Measurements from ENCODE around the gene CYP3A5.
"Not testable (repeated sequence)": the region's sequence is repeated elsewhere in the genome, so short reads cannot be mapped to it uniquely, and the experiment has no call there.

The CYP3A5 gene

DNA sequence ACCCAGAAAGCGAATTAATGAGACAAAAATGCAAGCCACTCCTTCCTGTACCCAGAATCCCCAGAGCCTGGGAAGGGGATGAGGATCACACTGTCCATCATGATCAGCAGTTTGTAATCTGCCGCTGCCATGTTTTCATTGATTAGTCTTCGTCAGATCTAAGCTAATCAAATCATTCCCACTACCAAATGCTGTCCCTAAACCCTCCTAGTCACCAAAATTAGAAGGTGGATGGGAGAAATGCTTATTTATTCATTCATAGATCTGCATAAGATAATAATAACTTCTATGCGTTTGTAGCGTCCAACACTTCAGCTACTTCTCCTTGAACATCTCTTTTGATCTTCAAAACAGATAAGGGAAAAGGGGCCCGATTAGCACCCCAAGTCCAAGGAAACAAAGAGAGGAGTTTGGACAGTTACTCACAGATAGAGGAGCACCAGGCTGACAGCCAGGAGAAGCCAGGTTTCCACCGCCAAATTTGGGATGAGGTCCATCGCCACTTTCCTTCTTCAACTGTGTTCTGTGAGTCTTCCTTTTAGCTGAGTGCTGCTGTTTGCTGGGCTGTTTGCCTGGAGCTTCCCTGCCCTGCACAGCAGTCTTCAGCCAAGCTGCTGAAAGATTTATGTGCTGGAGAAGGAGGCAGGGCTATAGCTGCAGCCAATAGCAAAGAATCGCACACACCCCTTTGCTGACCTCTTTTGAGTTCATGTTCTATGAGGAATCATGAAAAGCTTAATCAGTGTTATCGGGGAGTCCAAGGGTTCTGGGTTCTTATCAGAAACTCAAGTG lies at the start of gene CYP3A5:
TSS of gene CYP3A5 (minus strand) at position 597 of the 792 bp plus-strand sequence. CDS start at position 497, 100 bp downstream.
- no peak for DNase-seq (ENCODE audit: low read depth)

DNA sequence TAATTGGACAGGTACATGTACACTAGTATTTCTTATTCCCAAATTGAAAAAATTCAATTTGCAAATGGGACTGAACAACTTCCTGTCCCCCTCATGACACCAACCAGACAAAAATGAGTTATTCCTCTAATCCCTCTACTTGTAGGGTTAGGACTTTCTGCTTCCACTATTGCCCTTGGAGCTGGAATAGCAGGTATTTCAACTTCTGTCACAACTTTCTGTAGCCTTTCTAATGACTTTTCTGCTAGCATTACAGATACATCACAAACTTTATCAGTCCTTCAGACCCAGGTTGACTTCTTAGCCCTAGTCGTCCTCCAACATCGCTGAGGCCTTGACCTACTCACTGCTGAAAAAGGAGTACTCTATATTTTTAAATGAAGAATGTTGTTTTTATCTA lies 48.8 kb upstream of the CYP3A5 start:
- no peak for DNase-seq (ENCODE audit: low read depth)

- DNase-seq (ENCODE audit: low read depth): not testable (repeated sequence)
These were observed 43.4 kb upstream of the CYP3A5 start for GRCh38 chr7:99723201-99723600.

GRCh38 chr7:99720800-99721595 lies 41.2 kb upstream of the CYP3A5 start:
- DNase-seq (ENCODE audit: low read depth): no peak

DNA sequence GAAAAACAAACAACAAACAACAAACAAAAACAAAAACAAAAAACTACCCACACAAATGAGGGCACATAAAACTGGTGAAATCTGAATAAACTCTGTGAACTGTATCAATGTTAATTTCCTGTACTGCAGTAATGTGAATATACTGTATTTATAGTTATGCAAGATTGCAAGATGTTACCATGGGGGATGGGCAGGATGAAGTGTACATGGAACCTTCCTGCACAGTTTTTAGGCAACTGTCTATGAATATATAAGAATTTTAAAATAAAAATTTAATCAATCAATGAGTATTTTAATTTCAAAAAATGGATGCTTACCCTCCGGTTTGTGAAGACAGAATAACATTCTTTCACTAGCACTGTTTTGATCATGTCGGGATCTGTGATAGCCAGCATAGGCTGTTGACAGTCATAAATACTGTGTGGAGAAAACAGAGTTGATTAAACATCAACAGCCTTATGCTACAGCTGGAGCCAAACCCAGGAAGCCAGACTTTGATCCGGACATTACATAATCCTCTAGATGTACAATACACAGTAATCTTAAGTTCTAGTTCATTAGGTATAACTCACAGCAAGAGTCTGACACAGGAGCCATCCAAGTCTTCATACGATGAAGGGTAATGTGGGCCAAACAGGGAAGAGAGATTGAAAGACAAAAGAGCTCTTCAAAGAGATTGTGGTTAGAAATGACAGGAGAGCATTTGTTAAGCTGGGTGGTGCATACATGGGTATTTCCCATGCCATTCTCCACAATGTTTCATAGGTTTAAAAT lies 40.4 kb upstream of the CYP3A5 start:
- no peak for DNase-seq (ENCODE audit: low read depth)

DNA sequence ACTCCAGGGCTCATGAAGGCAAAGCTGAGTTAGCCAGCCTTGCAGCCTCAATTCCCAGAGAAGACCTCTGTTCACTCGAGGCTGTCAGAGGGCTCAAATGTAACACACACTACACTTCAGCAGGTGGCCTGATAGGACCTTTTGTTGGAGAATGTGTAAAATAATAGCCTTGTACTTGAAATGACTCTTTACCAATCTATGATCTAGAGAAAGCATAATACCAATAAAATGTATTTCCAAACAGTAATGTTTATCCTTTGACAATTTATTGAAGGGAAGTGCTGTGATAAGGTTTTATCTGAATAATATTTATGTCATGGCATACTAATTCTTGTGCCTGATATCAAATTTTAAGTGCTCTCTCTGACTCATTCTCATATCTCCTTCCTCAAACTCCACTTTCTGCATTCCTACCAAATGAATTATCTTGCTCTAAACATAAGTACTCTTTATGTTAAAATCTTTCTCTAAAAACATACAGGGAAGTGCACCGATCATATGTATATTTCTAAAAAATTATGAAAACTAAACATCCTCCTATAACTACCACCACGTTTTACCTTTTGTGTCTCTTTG lies 34.3 kb upstream of the CYP3A5 start:
- DNase-seq (ENCODE audit: low read depth): no peak

DNA sequence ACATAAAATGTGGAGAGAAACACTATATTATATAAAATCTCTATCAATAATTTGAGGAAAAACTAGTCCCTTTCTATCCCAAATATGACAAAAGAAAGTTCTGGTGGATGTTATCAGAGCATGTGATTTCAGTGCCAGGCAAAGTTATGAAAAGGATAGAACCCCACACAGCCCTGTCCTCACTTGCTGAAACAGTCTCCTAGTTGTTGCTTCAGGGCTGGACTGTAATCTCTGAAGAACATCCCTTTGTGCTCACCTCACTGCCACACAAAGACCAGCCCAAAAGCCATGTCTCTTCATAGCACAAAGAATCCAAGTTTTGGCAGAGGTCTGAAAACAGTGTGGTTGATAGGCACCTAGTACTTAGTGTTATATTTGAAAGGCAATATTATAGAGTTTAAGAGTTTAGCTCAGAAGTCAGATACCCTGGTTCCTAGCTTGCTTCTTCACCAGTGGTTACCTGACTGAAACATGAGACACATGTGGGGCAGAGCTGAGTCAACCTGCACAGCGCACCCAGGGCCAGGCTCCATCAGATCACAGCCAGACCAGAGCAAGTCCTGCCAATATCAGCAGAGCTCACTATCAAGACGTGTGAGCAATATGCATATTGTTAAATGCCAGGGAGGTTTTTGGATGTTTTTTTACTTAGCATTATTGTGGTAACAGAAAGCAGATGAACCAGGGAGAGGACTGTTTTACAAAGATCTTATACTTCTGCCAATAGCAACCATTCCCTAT lies 30.2 kb upstream of the CYP3A5 start:
- DNase-seq (ENCODE audit: low read depth): no peak

DNA sequence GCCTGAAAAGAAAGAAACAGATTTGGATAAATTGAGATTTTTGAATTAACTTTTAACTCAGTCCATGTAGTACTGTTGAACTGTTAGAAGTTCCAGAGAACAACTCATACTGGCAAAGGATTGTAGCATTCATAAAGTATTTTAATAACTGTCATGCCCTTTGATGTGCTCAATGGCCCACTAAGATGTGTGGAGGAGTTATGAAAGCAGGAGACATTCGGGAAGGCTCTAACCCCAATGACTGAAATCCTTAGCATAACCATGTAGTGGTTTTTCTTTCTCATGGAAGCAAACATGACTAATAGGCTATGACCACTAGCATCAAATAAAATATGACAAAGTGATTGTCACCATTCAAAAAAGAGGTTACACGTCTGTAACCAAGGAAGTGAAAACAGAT lies 29.5 kb upstream of the CYP3A5 start:
- no peak for DNase-seq (ENCODE audit: low read depth)

DNA sequence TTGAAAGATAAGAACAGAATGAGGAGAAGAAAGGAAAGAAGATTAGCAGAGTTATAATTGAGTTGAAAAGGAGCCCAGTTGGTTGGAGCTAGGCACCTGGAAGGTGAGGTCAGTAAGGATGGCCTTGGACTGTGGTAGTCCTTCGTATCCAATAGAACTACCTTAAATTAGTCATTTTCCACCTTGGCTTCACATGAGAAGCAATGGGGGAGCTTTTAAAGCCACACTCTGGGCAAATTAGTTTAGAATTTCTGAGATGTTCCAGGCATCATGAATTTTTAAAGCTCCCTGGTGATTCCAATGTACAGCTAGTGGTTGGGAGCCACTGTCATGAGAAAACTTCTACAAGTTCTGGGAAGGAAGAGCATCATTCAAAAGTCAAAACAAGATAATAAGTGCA lies 27.3 kb upstream of the CYP3A5 start:
- DNase-seq (ENCODE audit: low read depth): no peak

DNA sequence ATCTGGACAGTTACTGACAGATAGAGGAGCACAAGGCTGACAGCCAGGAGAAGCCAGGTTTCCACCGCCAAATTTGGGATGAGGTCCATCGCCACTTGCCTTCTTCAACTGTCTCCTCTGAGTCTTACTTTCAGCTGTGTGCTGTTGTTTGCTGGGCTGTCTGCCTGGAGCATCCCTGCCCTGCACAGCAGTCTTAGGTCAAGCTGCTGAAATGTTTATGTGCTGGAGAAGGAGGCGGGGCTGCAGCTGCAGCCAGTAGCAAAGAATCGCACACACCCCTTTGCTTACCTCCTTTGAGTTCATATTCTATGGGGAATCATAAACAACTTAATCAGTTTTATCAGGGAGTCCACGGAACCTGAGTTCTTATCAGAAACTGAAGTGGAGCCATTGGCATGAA lies 20.1 kb upstream of the CYP3A5 start:
- DNase-seq (ENCODE audit: low read depth): no peak

GRCh38 chr7:99698867-99699730 lies 19.3 kb upstream of the CYP3A5 start:
- DNase-seq (ENCODE audit: low read depth): not testable (repeated sequence)

- DNase-seq (ENCODE audit: low read depth): no peak
These were observed 15.1 kb upstream of the CYP3A5 start for GRCh38 chr7:99694912-99695304.

GRCh38 chr7:99694201-99694911 lies 14.6 kb upstream of the CYP3A5 start:
- no peak for DNase-seq (ENCODE audit: low read depth)

- peak; percentile 3 for DNase-seq (ENCODE audit: low read depth)
These were observed 13.8 kb upstream of the CYP3A5 start for GRCh38 chr7:99693427-99694200.

- no peak for DNase-seq (ENCODE audit: low read depth)
These were observed 13.3 kb upstream of the CYP3A5 start for GRCh38 chr7:99693100-99693426.

DNA sequence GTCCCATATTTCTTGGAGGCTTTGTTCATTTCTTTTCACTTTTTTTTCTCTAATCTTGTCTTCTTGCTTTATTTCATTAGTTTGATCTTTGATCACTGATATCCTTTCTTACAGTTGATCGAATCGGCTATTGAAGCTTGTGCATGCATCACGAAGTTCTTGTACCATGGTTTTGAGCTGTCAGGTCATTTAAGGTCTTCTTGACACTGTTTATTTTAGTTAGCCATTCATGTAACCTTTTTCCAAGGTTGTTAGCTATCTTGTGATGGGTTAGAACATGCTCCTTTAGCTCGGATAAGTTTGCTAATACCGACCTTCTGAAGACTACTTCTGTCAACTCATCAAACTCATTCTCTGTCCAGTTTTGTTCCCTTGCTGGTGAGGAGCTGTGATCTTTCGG lies 12.8 kb upstream of the CYP3A5 start:
- DNase-seq (ENCODE audit: low read depth): not testable (repeated sequence)

- DNase-seq (ENCODE audit: low read depth): not testable (repeated sequence)
These were observed 11.9 kb upstream of the CYP3A5 start for GRCh38 chr7:99691658-99692057.

- not testable (repeated sequence) for DNase-seq (ENCODE audit: low read depth)
These were observed 11.1 kb upstream of the CYP3A5 start for GRCh38 chr7:99690918-99691317.

Measured in stimulated activated CD4-positive, alpha-beta T cell treated with anti-CD3 and anti-CD28 coated beads, Interleukin-2, amount 100 ng/mL, for 4 hours (primary cell).